ENCODE results near the gene LY6G6F.

The LY6G6F gene

DNA sequence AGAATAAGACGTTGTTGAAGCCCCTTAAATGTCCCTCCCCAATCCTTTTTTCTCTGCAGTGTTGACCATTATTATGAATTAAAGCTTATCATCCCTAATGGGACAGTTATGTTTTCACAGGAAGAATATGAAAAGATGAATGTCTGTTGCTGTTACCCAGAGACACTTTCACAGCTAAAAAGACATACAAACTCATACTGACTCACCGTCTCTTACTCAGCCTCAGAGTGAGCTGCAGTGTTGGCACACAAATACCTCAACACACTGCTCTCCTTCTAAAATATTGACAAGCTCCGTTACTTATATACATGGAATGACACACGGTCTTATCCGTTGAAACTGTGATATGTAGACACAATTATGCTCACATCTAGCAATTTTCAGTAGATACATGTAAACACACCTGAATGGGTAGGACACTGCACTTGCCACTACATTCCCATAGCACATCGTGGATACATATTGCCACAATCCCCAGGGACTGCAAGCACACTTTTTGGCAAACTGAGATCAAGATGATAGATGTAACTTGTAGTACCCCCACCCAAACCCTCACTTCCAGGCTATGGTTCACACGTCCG lies 46.2 kb downstream of the LY6G6F start:
- no peaks in the 10 kb centered on the region for H3K9me3 ChIP-seq (ENCODE audit: control insufficient read depth in 2 of 2, low read length in 2 of 2)
- H3K9ac ChIP-seq (ENCODE audit: low read depth in 1 of 2, low read length in 2 of 2): no peak overlapping the region
- H3K4me1 ChIP-seq (ENCODE audit: control insufficient read depth in 2 of 2, insufficient read depth in 2 of 2, low read length in 2 of 2): no peaks in the 10 kb centered on the region
- H3K36me3 ChIP-seq (ENCODE audit: control insufficient read depth in 2 of 2, insufficient read depth in 2 of 2, low read length in 2 of 2): no peaks in the 10 kb centered on the region
- H3K27me3 ChIP-seq (ENCODE audit: control insufficient read depth in 2 of 2, insufficient read depth in 2 of 2, low read length in 2 of 2): no peaks in the 10 kb centered on the region
- H3K4me3 ChIP-seq (ENCODE audit: low read length in 2 of 2): no peak overlapping the region
- H3K27ac ChIP-seq (ENCODE audit: low read depth in 2 of 2, low read length in 2 of 2): no peak overlapping the region

DNA sequence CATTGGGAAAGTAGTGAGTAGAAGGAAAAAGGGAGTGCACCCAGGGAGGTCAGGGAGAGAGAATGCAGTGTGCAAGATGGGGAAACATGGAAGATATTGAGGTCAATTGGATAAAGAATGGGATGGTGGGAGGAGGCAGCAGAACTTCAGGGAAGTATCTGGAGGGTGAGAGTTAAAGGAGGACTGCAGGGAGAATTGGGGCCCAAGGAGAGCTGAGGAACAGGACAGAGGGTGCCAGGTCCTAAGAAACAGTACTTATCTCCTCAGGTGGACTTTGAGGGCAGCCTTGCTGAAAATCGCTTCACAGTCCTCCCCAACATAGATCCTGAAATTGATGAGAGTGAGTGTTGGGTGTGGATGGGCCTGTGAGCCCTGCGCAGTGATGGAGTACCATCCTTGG lies 51.6 kb downstream of the LY6G6F start:
- Histone ChIP-seq H3K4me3 (ENCODE audit: low read length in 2 of 2) (no peak overlapping the region), H3K4me1 (ENCODE audit: control insufficient read depth in 2 of 2, insufficient read depth in 2 of 2, low read length in 2 of 2) (no peaks in the 10 kb centered on the region), H3K9me3 (ENCODE audit: control insufficient read depth in 2 of 2, low read length in 2 of 2) (no peaks in the 10 kb centered on the region), H3K36me3 (ENCODE audit: control insufficient read depth in 2 of 2, insufficient read depth in 2 of 2, low read length in 2 of 2) (no peaks in the 10 kb centered on the region), H3K9ac (ENCODE audit: low read depth in 1 of 2, low read length in 2 of 2) (no peak overlapping the region), H3K27me3 (ENCODE audit: control insufficient read depth in 2 of 2, insufficient read depth in 2 of 2, low read length in 2 of 2) (no peaks in the 10 kb centered on the region), H3K27ac (ENCODE audit: low read depth in 2 of 2, low read length in 2 of 2) (no peak overlapping the region)

Data from mucosa of rectum (tissue), 2 donors.